ENCODE data around the gene C17orf107.

The C17orf107 gene

GRCh38 chr17:4899341-4900230 is at the start of gene C17orf107:
C17orf107 (plus strand) TSS chr17:4899536; CDS start chr17:4899763, 227 bp downstream.
- TF ChIP-seq CTCF (IDR thresholded peaks at IDR 0.05) = no peak

GRCh38 chr17:4850246-4850645 is 49.1 kb upstream of the C17orf107 start:
- TF ChIP-seq CTCF (IDR thresholded peaks at IDR 0.05) = no peak

GRCh38 chr17:4851084-4851483 is 48.3 kb upstream of the C17orf107 start:
- TF ChIP-seq CTCF (IDR thresholded peaks at IDR 0.05) = no peak

GRCh38 chr17:4852567-4853207 is 46.6 kb upstream of the C17orf107 start:
- no peak for TF ChIP-seq CTCF (IDR thresholded peaks at IDR 0.05)

- TF ChIP-seq CTCF (IDR thresholded peaks at IDR 0.05) = no peak
These were observed 46.1 kb upstream of the C17orf107 start for GRCh38 chr17:4853208-4853671.

- no peak for TF ChIP-seq CTCF (IDR thresholded peaks at IDR 0.05)
These were observed 45.1 kb upstream of the C17orf107 start for GRCh38 chr17:4854111-4854681.

- no peak for TF ChIP-seq CTCF (IDR thresholded peaks at IDR 0.05)
These were observed 42.9 kb upstream of the C17orf107 start for GRCh38 chr17:4856271-4856936.
